ENCODE results near the gene SMTNL2. TPM values are rescaled to one million over a fixed set of nuclear protein-coding genes. Genes with fewer than 3 reads are reported as not detected.

SMTNL2 gene
- total RNA-seq, 1 experiment from 2014 or later: 2.7 TPM

GRCh38 chr17:4554997-4555799, 29.1 kb upstream of the SMTNL2 start, which contains the start of gene MYBBP1A (continued):
- TF ChIP-seq ERG (CRISPR knock-in tag; IDR thresholded peaks at IDR 0.05) (no peak), OVOL2 (CRISPR knock-in tag; IDR thresholded peaks at IDR 0.05; ENCODE audit: borderline replicate concordance) (no peak), HMGXB4 (CRISPR knock-in tag; IDR thresholded peaks at IDR 0.05) (peak; percentile 68; the same call in 1 of the 2 replicates), SMAD4 (CRISPR knock-in tag; IDR thresholded peaks at IDR 0.05) (peak; percentile 33; the same call in 1 of the 2 replicates), USF2 (CRISPR knock-in tag; IDR thresholded peaks at IDR 0.05) (peak; percentile 76), JUN (CRISPR knock-in tag; IDR thresholded peaks at IDR 0.05) (no peak; the same call in 1 of the 2 replicates), ZNF512 (CRISPR knock-in tag; IDR thresholded peaks at IDR 0.05; ENCODE audit: borderline replicate concordance) (no peak), MYBL2 (CRISPR knock-in tag; IDR thresholded peaks at IDR 0.05) (0 out of 2 replicates have a peak, but pooled peaks have one; percentile 45), IRF1 (CRISPR knock-in tag; IDR thresholded peaks at IDR 0.05) (peak; percentile 89), ZNF121 (CRISPR knock-in tag; IDR thresholded peaks at IDR 0.05) (no peak), ZNF317 (CRISPR knock-in tag; IDR thresholded peaks at IDR 0.05; ENCODE audit: borderline replicate concordance, low read depth) (no peak), ZBTB21 (CRISPR knock-in tag; IDR thresholded peaks at IDR 0.05; ENCODE audit: borderline replicate concordance) (peak; percentile 85; the same call in 1 of the 2 replicates)

GRCh38 chr17:4555873-4556759, 28.2 kb upstream of the SMTNL2 start:
- Mint-ChIP-seq H3K4me1 (peaks cover 33% of the 10 kb centered on the region), H3K4me3 (peak overlapping the region; percentile 78)
- ATAC-seq: peak; percentile 6
- TF ChIP-seq FOXK1 (CRISPR knock-in tag; IDR thresholded peaks at IDR 0.05) (no peak), ATF1 (CRISPR knock-in tag; IDR thresholded peaks at IDR 0.05) (no peak), ELF4 (CRISPR knock-in tag; IDR thresholded peaks at IDR 0.05; ENCODE audit: low read depth) (no peak), ZNF219 (CRISPR knock-in tag; IDR thresholded peaks at IDR 0.05; ENCODE audit: borderline replicate concordance) (no peak), GTF2I (CRISPR knock-in tag; conservative IDR thresholded peaks at IDR 0.05) (no peak), NFE2L1 (CRISPR knock-in tag; IDR thresholded peaks at IDR 0.05) (no peak), ZBTB43 (CRISPR knock-in tag; IDR thresholded peaks at IDR 0.05) (no peak), SP1 (CRISPR knock-in tag; conservative IDR thresholded peaks at IDR 0.05) (no peak), KAT7 (CRISPR knock-in tag; IDR thresholded peaks at IDR 0.05; ENCODE audit: borderline replicate concordance) (no peak), ZNF532 (CRISPR knock-in tag; IDR thresholded peaks at IDR 0.05; ENCODE audit: borderline replicate concordance) (no peak)

More at GRCh38 chr17:4555873-4556759, 28.2 kb upstream of the SMTNL2 start:
- Mint-ChIP-seq H3K9me3 (no peaks in the 10 kb centered on the region), H3K36me3 (peaks cover 24% of the 10 kb centered on the region), H3K27ac (peak overlapping the region; percentile 95), H3K27me3 (ENCODE audit: low read depth) (peaks cover 2% of the 10 kb centered on the region; the same call in 1 of the 2 replicates)
- DNase-seq (ENCODE audit: low spot score): no peak
- POLR2A ChIA-PET: interaction anchor here (1.0 kb wide), 1 partner anchor 18 kb away, joined by 3 read pairs; no protein-coding TSS in a partner anchor
- CTCF ChIA-PET: interaction anchor here (0.6 to 3.1 kb wide), 8 partner anchors 10 to 356 kb away, joined by 3 to 22 read pairs (median 4); partner anchors contain the start of gene C17orf107

Data from WTC11 (cell line).